GM19463 (cell line): ENCODE measurements around the gene RNF144A.
A peak's percentile ranks its signal among the peaks of the same experiment; 100 is the strongest.

Source experiments
- ATAC-seq: cut with Tn5 transposase; IDR thresholded peaks from one replicate; pipeline ENCODE4 v1.9.1; 2021; ENCODE audit warnings: mild to moderate bottlenecking, moderate library complexity; ENCODE audit not compliant: unreplicated experiment

Gene RNF144A

DNA sequence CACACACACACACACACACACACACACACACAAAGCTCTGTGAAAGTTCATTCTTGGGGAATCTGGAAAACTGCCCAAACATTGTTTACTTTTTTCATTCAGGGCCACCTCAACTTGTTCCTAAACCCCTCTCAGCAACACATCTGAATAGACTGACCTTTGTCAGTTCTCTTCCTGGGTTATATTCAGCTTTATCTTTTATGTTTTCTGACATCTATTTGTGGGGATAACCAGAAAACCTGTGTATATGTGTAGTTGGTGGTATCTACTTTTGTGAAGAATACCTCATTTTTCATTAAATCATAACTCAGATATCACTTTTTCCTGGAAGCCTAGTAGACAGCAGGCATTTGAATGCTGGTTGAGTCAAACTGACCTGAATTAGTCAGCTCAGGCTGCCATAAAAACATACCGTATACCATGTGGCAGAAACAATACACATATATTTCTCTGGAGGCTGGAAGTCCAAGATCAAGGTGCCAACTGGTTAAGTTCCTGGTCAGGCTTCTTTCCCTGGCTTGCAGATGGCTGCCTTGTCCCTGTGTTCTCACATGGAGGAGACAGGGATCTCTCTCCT lies 11.0 kb upstream of the RNF144A start:
- no peak for ATAC-seq

DNA sequence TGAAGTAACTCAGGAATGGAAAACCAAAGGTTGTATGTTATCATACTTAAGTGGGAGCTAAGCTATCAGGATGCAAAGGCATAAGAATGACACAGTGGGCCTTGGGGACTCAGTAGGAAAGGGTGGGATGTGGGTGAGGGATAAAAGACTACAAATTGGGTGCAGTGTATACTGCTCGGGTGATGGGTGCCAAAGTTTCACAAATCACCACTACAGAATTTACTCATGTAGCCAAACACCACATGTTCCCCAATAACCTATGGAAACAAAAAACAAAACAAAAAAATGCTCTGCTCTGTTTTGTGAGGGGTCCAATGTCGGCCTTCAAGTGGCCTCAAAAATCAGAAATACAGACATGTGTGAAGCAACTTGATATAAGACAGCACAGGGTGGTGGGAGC lies 8.9 kb upstream of the RNF144A start:
- no peak for ATAC-seq

DNA sequence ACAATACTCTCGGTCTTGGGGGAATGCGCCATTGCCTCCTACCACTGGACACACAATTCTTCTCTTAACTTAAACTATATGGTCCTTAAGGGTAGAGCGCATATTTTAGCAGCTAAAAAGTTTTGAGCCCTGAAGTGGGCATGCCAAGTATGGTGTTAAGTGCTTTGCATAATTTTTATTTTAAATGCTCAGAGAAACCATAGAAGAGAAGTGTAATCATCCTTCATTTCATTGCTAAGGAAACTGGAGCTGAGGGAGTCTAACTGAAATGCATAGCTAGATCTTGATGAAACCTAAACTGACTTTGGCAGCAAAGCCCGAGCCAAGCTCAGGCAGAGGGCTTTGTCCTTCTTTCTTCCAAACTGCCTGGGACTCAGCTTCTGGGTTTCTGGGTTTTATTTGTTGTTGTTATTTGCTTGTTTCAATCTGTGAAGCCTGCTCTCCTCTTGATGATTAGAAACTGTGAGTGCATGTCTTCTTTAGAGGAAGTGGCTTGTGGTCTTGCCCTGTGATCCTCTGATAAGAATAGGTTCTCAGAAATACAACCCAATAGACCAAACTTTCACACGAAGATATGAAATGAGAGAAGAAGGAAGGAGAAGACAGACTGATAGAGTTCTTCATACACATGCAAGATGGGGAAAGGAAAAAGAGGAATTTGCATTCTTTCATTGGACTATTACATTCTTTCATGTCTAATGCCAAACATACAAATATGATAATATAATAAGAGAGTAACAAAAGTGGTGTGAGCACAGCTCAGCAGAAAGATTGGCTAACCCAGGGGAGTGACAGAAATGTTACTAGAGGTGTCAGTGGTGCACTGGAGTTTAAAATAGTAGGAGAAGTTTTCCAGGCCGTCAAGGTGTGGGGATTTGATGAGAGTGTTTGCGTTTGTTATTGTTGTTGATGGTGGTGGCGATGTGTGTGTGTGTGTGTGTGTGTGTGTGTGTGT lies 7.5 kb upstream of the RNF144A start:
- peak; percentile 95 for ATAC-seq

DNA sequence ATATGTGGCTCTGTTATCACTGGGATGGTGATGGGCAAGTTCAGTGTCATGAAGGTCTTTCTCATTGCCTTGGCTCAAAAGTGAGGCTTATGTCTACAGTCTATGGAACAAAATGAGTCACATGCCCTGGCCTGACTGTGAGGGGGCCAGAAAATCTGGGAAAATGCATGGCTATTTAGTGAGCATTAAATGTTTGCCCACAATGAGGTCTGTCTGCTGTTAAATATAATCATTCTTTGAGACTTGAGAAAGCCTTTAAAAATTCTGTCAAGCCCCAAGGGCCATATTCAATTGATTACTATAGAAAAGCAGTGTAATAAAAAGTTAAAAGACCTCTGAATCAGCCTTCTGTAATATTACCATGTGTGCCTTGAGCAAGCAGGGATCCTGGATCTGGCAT lies 5.5 kb upstream of the RNF144A start:
- no peak for ATAC-seq

DNA sequence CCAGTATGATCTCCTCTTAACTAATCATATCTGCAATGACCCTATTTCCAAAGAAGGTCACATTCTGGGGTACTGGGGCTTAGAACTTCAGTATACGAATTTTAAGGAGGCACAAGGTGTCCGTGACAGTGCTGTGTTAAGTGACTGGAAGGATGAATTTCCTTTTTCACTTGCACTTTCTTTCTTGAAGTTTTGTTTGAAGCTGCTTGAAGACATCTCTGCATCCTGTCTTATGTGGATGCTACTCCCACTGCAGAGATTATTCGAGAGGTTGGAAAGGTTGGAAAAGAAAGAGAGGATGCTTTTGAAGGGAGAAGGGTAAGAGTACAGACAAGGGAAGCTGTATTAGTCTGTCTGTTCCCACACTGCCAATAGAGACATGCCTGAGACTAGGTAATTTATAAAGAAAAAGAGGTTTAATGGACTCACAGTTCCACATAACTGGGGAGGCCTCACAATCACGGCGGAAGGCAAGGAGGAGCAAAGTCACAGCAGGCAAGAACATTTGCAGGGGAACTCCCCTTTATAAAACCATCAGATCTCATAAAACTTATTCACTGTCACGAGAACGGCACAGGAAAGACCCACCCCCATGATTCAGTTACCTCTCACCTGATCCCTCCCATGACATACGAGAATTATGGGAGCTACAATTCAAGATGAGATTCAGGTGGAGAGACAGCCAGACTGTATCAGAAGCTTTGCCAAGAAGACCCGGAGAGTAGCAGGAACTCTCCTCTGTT lies 3.6 kb upstream of the RNF144A start:
- no peak for ATAC-seq

DNA sequence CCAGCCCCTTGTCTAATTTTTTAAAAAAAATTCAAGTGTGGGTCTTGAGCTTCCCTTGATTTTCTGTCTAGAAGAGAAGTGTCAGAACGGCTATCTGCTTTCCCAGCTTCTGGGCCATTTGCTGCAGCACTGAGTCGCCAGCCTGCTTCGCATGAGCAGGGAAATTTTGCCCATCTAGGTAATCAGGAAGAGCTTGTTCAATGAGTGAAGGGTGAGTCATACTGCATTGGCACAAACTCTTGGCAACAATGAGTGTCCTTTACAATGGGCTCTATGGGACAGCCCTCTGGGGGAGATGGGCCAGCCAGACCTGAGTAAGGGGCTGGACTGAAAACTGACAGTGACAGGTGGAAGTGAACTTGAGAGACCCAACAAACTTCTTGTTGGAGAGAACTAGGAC lies 2.4 kb upstream of the RNF144A start:
- ATAC-seq = no peak

DNA sequence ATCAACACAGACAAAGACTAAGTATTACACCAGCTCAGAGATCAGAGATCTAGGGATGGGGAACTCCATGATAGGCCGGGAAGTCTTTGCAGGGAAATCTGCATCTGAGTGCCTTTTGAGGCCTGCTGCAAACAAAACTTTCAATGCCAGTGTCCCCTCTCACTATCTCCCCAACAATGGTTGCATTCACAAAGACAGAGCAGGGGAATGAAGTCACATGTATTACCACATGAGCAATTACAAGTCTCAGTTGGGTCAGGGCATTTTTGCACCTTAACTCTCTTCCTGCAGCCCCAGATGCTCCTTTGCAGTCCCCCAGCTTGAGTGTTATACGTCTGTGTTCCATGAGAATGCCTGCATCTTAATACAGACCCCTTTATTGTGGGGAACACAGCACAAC lies 1.8 kb upstream of the RNF144A start:
- no peak for ATAC-seq

DNA sequence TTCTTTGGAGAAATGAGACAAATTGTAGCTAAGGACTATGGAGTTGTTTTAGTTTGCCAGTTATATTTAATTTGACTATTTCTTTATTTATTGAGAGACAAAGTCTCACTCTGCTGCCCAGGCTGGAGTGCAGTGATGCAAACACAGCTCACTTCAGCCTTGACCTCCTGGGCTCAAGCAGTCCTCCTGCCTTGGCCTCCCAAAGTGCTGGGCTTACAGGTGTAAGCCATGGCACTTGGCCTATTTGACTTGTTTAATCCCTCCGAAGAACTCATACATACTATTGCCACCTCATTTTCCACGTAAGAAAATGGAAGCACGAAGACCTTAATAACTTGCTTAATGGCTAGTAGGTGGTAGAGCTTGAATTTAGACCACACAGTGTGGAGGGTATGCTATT lies 988 bp upstream of the RNF144A start:
- no peak for ATAC-seq

DNA sequence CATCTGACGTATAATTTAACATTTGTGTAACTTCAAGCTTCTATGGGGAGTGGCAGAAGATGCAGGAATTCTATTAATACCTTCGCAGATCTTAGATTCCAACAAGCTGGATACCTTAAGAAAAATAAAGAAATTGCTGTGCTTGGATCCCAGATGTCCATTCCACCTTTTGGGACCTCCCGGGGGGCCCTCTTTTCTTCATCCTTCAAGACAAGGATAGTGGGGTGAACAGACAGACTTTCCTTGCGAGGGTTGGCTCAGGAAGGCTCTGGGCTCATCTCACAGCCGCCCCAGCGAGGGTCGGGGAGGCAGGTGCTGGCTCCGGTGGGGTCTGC lies 509 bp upstream of the RNF144A start:
- ATAC-seq = no peak

DNA sequence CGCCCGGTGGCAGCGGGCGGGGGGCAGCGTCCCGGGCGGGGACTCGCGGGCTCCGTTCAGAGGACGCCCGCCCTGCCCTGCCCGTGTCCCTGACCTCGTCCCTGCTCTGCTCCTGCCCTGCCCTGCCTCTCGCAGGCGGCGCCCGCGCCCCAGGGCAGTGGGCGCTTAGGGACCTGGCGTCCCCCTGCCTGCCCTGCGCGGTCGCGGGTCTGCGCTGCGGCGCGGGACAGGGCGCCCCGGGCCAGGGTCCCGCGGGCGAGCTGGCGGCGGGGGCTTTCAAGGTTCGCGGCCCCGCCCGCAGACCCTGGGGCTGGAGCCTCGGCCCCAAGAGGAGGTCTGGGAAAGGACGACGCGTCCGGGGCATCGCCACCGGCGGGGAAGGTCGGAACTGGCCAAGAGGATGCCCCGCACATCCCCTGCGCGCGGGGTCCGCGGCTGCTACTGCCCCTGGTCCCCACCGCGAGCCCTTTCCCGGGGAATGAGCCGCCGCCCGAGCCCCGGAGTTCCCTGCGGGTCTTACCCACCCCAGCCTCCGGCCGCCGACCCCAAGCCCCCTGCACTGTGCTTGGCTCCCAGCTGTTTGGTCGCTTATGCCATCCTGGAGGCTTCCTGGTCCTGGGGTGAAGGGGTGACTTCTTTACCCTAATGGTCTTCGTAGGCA lies 679 bp downstream of the RNF144A start:
- ATAC-seq = peak; percentile 20

DNA sequence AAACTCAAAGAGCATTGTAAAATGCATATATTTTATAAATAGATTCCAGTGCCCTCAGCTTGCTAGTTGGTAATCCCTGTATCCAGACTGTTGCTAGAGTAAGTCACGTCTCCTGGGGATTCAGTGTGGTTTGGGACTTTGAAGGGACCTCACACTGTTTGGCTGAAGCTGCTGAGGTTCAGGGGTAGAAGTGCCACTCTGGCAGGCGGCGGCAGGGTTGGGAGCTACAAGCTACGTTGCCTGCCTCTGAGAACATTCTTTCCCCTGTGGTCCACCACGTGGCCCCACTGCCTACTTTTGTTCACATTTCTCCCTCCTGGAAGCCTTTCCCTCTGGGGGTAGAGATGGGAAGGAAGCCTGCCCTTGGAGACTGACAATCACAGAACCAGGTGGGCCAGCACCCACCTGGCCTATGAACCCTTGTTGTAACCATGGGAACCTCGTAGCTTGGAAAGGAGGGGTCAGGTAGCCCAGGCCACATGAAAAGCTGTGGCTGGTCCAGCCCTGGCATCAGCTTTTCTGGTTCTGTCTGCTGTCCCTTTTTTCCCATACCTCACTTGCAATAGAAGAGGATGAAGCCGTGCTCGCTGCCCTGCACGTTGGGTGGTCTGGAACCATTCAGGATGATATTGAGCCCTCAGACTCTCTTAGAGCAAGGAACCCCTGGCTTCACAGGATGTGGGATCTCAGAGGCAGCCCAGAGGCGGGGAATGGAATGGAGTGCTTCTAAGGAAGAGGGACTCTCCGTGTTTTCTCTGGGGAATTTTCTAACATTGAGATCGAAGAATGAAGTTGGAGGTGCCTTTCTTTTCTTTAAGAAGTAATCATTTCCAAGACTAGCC lies 2.9 kb downstream of the RNF144A start:
- ATAC-seq = no peak

DNA sequence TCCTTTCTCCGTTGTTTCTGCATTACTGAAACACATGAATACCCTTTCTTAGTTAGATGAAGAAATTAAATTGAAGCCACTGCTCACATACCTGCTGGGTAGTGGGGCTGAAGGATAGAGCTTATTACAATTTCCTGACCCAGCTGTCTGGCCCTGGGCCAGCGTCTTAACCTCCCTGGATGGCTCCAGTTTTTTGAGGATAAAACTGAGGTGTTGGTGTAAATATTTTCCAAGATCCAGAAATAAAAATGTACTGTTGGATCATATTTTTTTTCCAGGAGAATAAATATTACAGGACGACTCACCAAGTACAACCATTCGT lies 3.5 kb downstream of the RNF144A start:
- ATAC-seq = no peak

DNA sequence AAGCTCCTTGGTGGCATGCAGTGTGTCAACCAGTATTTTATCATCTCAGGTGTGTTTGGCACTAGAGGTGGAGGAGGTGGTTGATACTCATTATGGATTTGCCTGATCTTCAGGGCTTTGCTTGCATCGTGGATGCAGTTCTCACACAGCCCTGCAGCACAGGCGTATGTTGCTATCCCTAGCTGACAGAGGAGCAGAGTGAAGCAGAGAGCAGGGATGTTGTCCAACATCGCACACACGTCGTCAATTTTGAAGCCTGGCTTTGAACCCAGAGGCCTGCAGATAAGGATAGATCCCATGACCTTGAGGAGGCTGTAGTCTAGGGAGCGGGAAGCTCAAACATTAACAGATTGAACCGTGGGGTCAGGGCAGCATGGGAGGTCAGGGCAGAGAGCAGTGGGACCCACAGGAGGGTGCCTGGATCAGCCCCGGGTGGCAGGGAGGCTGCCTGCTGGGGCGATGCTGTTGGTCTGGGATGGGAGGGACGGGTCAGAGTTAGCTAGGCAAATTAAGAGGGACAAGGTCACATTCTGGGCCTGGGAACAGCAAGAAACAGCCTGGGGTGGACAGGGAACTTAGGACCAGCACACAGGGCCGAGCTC lies 4.2 kb downstream of the RNF144A start:
- no peak for ATAC-seq

DNA sequence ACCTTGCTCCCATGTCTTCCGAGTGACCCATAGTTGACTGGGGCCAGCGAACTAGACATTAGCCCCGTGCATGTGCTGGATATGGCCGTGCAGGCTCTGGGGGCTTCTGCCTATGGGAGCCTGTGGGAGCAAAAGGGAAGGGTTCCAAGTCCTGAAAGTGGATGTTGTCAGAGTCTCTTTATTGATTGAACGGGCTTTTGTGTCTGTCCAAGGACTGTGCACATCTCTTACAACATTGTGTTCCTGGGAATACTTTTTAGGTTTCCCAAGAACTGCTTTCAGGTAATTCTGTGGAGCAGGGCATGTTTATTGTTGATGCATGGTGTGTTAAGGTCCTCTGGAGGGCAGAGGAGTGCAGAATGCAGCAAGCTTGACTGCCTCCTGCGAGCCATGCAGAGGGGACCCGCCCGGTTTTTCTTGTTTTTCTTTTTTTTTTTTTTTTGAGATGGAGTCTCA lies 5.0 kb downstream of the RNF144A start:
- no peak for ATAC-seq

DNA sequence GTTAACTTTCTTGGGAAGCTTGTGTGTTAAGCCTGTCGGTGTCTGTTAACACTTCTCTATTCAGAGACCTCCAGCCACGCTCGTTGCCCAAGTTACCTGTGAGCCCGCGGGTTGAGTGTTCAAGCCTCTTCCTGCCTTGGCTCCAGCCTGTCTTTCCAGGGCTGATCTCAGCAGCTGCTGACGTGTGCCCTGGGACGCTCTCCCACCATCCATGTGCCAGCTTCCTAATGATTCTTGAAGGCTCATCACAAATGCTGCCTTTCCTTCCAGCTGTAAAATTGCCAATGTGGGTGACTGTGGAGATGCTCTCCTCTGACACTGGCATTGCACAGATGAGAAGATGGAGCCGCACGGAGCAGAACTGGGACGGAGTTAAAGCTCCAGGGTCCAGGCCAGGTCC lies 6.1 kb downstream of the RNF144A start:
- no peak for ATAC-seq

DNA sequence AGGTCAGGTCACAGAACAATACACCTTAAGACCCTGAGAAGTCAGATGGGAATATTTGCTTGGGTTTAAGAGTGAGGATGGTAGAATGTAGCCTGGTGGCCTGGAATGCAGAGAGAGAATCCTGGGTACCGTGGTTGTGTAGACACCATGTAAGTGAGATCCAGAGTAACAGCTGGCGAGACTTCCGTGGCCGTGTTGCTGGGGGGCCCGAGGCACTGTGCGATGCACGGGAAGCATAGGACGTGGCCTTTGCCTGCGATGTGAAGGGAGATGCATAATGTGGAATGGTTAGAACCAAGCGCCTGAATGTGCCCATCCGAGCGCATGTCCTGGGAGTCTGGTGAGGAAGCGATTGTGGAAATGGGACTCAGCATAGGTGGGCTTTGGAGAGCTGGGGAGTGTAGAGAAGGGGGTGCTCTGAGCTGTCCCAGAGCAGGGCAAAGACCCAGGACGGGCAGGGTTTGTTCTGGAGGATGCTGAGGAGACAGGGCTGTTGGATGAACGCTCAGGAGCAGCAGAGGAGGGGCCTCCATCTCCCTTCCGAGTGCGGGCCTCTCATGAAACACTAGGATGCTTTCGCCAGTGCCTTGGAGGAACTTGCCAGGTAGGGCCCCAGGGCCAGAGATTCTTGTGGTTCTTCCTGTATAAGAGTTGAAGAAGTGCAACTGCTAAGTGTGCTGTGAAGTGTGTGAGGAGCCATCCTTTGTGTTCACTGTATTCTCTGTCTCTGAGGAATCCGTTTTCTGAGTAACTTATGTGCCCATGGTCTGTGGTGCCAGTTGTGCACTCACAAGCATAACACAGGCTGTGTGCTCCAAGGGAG lies 7.1 kb downstream of the RNF144A start:
- no peak for ATAC-seq

DNA sequence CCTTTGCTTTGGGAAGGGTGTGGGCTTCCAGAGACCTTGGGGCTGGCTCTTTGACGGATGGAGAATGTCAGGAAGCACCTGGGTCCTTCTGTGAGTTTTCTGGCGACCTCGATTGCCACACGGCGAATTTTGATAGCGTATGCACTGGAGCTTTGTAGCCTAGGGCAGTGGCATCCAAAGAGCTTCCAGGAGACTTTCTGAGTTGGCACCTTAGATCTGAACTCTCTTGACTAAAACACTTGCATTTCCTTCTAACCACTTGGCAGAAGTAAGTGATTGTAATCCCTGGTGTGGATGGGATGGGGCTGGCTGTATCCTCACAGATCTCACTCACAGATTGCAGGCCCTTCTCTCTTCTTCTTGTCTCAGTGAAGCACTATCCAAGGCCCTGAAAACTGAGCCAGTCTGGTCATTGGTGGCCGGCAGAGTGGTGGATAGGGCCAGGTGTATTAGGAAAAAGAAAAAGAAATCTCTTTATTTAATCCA lies 7.8 kb downstream of the RNF144A start:
- ATAC-seq = no peak

DNA sequence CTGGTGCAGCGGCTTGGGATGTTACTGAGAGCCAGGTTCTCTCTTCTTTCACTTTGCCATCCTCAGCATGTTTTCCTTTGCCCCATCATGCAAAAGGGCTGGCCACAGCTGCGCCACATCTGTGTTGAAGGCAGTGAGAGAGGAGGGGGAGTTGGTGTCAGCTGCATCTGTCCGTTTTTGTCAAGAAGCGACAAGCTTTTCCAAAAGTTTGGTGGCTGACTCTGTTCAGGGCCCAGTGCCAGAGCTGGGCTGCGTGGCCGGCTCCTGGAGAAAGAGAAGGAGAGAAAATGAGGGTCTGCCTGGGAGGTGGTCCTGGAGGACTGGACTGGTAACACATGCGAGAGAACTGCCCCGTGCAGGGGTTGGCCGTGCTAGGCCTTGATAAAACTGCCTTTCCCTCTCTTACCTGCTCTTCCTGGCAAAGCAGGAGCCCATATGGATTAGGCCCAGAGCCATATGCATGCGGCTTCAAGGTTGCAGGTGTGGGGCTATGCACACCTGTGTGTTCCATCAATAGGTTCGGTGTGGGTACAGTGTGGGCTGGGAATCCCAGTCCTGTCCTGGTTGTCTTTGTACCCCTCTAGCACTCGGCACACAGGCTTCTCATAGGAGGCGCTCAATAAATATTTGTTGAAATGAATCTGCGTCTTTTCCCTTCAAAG lies 9.0 kb downstream of the RNF144A start:
- no peak for ATAC-seq

DNA sequence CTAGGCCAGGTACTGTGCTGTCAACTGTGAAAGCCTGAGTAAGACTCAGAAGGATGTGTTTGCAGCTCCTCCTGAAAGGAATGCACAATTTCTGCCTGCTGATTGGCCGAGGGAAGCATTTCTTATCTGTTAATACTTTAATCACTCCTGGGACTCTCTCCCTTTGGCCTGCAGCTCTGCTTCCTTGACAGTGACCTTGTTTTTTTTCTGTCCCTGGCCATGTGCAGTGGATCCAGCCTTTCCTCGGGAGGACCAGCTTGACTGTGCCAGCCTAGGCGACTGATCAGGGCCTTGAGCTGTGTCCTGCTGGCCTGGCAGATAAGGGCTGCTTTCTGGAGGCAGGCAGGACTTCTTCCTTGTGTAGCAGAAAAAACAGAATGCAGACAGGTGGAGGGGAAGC lies 10.0 kb downstream of the RNF144A start:
- ATAC-seq = no peak
